ENCODE data around the gene TOP1.
A peak's percentile ranks its signal among the peaks of the same experiment; 100 is the strongest.

TOP1 gene

DNA sequence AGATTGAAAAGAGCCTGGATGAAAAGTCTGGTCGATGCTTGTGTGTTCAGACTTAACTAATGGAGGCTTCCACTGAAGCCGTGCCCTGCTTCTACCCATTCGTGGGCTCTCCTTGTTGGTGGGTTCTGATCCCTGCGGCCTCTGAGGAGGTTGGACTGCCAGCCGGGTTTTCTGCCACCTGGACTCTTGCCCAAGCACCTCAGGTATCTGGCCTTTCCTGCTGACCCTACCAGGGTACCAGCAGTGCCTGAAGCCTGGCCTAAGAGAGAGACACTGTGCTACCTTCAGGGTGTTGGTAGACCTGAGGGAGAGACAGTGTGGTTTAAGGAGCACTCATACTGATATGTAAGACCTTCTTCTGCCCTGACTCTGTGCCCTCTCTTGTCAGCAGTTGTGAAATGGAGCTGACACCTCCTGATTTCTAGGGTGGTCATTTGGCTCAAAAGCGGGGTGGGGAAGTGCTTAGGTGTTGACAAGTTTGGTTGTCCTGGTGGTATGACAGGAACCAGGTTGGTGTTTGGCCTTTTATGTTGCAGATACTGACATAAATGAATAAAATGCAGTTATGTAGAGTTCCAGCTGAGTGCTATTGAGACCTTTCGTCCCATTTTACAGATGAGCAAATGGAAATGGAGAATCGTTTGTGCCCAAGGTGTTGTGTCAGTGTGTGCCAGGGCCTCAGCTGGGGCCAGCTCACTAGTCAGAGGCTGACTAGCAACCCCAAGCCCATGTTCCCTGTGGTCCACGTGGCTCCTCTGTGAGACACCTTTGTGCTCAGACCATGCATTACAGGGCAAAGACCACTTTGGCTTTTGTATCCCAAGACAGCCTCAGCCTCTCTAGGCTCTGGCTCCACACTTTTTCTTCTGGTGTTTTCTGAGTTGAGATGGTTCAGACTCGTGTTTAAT lies 111.9 kb downstream of the TOP1 start:
- Histone ChIP-seq H3K36me3 (ENCODE audit: insufficient read depth, low read length) (peaks cover 58% of the 10 kb centered on the region), H3K27me3 (ENCODE audit: insufficient read depth, low read length, poor library complexity) (no peaks in the 10 kb centered on the region), H3K4me3 (ENCODE audit: low read depth in 1 of 2, low read length in 2 of 2) (peak overlapping the region in 1 of 2 experiments; percentile 21; a peak in 2 of 4 replicates), H3K27ac (ENCODE audit: low read length) (peak overlapping the region; percentile 92), H3K79me2 (ENCODE audit: insufficient read depth, low read length) (peaks cover 86% of the 10 kb centered on the region), H3K4me1 (ENCODE audit: insufficient read depth, low read length) (peaks cover 76% of the 10 kb centered on the region), H2AFZ (ENCODE audit: low read depth, low read length) (no peak overlapping the region), H3K9me3 (ENCODE audit: insufficient read depth, low read length, severe bottlenecking) (no peaks in the 10 kb centered on the region), H3K4me2 (ENCODE audit: insufficient read depth, low read length) (peak overlapping the region; percentile 89), H3K9ac (ENCODE audit: low read depth, low read length) (peak overlapping the region; percentile 98), H4K20me1 (ENCODE audit: insufficient read depth, low read length) (peaks cover 74% of the 10 kb centered on the region)
- TF ChIP-seq, protein P1, sequence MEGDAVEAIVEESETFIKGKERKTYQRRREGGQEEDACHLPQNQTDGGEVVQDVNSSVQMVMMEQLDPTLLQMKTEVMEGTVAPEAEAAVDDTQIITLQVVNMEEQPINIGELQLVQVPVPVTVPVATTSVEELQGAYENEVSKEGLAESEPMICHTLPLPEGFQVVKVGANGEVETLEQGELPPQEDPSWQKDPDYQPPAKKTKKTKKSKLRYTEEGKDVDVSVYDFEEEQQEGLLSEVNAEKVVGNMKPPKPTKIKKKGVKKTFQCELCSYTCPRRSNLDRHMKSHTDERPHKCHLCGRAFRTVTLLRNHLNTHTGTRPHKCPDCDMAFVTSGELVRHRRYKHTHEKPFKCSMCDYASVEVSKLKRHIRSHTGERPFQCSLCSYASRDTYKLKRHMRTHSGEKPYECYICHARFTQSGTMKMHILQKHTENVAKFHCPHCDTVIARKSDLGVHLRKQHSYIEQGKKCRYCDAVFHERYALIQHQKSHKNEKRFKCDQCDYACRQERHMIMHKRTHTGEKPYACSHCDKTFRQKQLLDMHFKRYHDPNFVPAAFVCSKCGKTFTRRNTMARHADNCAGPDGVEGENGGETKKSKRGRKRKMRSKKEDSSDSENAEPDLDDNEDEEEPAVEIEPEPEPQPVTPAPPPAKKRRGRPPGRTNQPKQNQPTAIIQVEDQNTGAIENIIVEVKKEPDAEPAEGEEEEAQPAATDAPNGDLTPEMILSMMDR (IDR thresholded peaks at IDR 0.05; ENCODE audit: borderline replicate concordance, extremely low read depth, low read length, poor library complexity, severe bottlenecking): no peak
- no peak for TF ChIP-seq EZH2 (IDR thresholded peaks at IDR 0.05; ENCODE audit: borderline replicate concordance, low read depth, low read length, severe bottlenecking)
- DNase-seq (no peak), ATAC-seq (ENCODE audit: insufficient read depth, low read depth) (no peak)

- H4K20me1 ChIP-seq (ENCODE audit: insufficient read depth, low read length): peaks cover 82% of the 10 kb centered on the region
- no peak overlapping the region for H3K4me3 ChIP-seq (ENCODE audit: low read depth in 1 of 2, low read length in 2 of 2)
- no peak overlapping the region for H3K9ac ChIP-seq (ENCODE audit: low read depth, low read length)
- H2AFZ ChIP-seq (ENCODE audit: low read depth, low read length): no peak overlapping the region
- H3K36me3 ChIP-seq (ENCODE audit: insufficient read depth, low read length): peaks cover 66% of the 10 kb centered on the region
- DNase-seq (no peak), ATAC-seq (ENCODE audit: insufficient read depth, low read depth) (no peak)
- peaks cover 94% of the 10 kb centered on the region for H3K79me2 ChIP-seq (ENCODE audit: insufficient read depth, low read length)
- TF ChIP-seq, protein P1 (IDR thresholded peaks at IDR 0.05; ENCODE audit: borderline replicate concordance, extremely low read depth, low read length, poor library complexity, severe bottlenecking): no peak
- no peak for TF ChIP-seq EZH2 (IDR thresholded peaks at IDR 0.05; ENCODE audit: borderline replicate concordance, low read depth, low read length, severe bottlenecking)
- H3K27me3 ChIP-seq (ENCODE audit: insufficient read depth, low read length, poor library complexity): no peaks in the 10 kb centered on the region
- H3K4me1 ChIP-seq (ENCODE audit: insufficient read depth, low read length): peaks cover 74% of the 10 kb centered on the region
- H3K4me2 ChIP-seq (ENCODE audit: insufficient read depth, low read length): peak overlapping the region; percentile 89; the same call in 1 of the 2 replicates
- H3K27ac ChIP-seq (ENCODE audit: low read length): peak overlapping the region; percentile 41
- H3K9me3 ChIP-seq (ENCODE audit: insufficient read depth, low read length, severe bottlenecking): no peaks in the 10 kb centered on the region
Measured at GRCh38 chr20:41141153-41141815, 112.7 kb downstream of the TOP1 start.

- H3K36me3 ChIP-seq (ENCODE audit: insufficient read depth, low read length): peaks cover 75% of the 10 kb centered on the region
- H3K4me2 ChIP-seq (ENCODE audit: insufficient read depth, low read length): peak overlapping the region; percentile 89
- H3K4me3 ChIP-seq (ENCODE audit: low read depth in 1 of 2, low read length in 2 of 2): 0 out of 4 replicates have a peak overlapping the region, but pooled peaks of 1 of the 2 experiments have one; percentile 4
- H2AFZ ChIP-seq (ENCODE audit: low read depth, low read length): no peak overlapping the region
- DNase-seq: peak; percentile 40
- peaks cover 99% of the 10 kb centered on the region for H3K79me2 ChIP-seq (ENCODE audit: insufficient read depth, low read length)
- H3K9ac ChIP-seq (ENCODE audit: low read depth, low read length): peak overlapping the region; percentile 9; the same call in 1 of the 2 replicates
- H3K9me3 ChIP-seq (ENCODE audit: insufficient read depth, low read length, severe bottlenecking): no peaks in the 10 kb centered on the region
- peak overlapping the region; percentile 41 for H3K27ac ChIP-seq (ENCODE audit: low read length)
- no peaks in the 10 kb centered on the region for H3K27me3 ChIP-seq (ENCODE audit: insufficient read depth, low read length, poor library complexity)
- peaks cover 92% of the 10 kb centered on the region for H4K20me1 ChIP-seq (ENCODE audit: insufficient read depth, low read length)
- TF ChIP-seq EZH2 (IDR thresholded peaks at IDR 0.05; ENCODE audit: borderline replicate concordance, low read depth, low read length, severe bottlenecking): no peak
- TF ChIP-seq, protein P1 (IDR thresholded peaks at IDR 0.05; ENCODE audit: borderline replicate concordance, extremely low read depth, low read length, poor library complexity, severe bottlenecking): no peak
- ATAC-seq (ENCODE audit: insufficient read depth, low read depth): no peak
- peaks cover 70% of the 10 kb centered on the region for H3K4me1 ChIP-seq (ENCODE audit: insufficient read depth, low read length)
Measured at GRCh38 chr20:41142245-41142644, 113.6 kb downstream of the TOP1 start.
